Stimulated activated effector memory CD8-positive, alpha-beta T cell treated with anti-CD3 and anti-CD28 coated beads, Interleukin-12 subunit alpha, Interleukin-12 subunit beta, amount 100 ng/mL, for 72 hours (primary cell): ENCODE data around the gene CABLES1.

Experiments
- ATAC-seq: fragments of 150-1000 bp; cut with Tn5 transposase; 2 replicates; pipeline ENCODE4 v1.10.0; 2021
- DNase-seq, 2 donors: peaks; one replicate each; pipeline ENCODE4 v3.0.0; 2021 to 2022; ENCODE audit warnings: low spot score in 2 of 2
- H3K27ac Mint-ChIP-seq: one replicate; pipeline ENCODE4 v1.8.0; 2022; ENCODE audit warnings: mild to moderate bottlenecking, mixed read lengths
- H3K36me3 Mint-ChIP-seq: one replicate; pipeline ENCODE4 v1.8.0; 2022; ENCODE audit warnings: mild to moderate bottlenecking, mixed read lengths
- H3K4me1 Mint-ChIP-seq: one replicate; pipeline ENCODE4 v1.8.0; 2022; ENCODE audit warnings: mixed read lengths
- H3K4me3 Mint-ChIP-seq: one replicate; pipeline ENCODE4 v1.8.0; 2022; ENCODE audit warnings: mild to moderate bottlenecking, mixed read lengths
- H3K9me3 Mint-ChIP-seq: one replicate; pipeline ENCODE4 v1.8.0; 2022; ENCODE audit warnings: mixed read lengths

CABLES1 gene

DNA sequence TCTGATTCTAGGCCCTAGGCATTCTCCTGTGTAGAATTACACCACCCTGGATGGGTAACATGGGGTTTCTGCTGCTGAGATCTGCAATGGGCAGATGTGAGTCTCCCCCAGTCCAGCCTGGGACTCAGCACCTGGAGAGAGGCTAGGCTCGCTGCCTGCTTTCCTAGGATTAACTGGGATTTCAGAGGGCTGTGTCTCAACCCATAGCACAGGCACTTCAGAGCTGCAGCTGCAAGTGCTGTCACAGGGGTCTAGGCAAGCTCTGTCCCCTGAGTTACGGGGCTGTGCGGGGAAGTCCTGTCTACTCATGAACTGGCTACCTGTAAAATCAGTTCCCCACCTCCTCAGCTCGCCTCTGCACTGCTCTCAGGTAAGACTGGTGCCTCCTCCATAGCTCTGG lies 51.5 kb downstream of the CABLES1 start:
- Mint-ChIP-seq H3K9me3 (no peaks in the 10 kb centered on the region), H3K27ac (no peak overlapping the region), H3K4me3 (no peak overlapping the region), H3K4me1 (no peaks in the 10 kb centered on the region), H3K36me3 (no peaks in the 10 kb centered on the region)
- ATAC-seq (no peak), DNase-seq (no peak)

DNA sequence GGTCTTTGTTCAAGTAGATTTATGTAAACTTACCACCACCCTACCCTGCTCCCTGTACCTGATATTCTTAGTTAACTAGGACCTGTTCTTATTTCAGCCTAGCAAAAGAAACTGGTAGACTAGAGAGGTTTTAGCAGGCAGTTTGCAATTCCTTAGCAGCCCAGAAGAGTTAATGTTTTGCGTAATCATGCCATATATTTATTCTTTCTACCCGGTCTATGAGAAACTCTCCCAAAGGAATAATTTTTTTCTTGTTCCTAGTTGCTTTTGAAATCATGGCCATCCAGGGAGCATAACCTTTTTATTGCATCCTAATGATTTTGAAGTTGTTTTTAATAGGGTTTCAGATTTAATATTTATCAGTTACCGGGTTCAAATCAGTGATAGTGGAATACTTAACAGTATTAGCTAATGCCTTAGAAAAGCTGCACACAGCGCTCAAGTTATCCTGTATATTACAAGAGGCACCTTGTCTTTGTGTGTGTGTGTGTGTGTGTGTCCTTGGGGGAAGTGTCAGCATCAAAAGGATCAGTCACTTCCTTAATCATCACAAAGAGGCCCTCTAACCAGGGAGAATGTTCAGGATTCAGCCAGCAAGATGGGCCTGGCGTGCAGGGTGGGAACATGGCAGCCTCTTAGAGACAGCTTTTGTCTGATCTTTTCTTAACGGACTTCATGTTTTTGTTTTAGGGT lies 52.9 kb downstream of the CABLES1 start:
- H3K9me3 Mint-ChIP-seq, result no peaks in the 10 kb centered on the region
- no peaks in the 10 kb centered on the region for H3K36me3 Mint-ChIP-seq
- ATAC-seq (no peak), DNase-seq (no peak)
- no peaks in the 10 kb centered on the region for H3K4me1 Mint-ChIP-seq
- no peak overlapping the region for H3K4me3 Mint-ChIP-seq
- no peak overlapping the region for H3K27ac Mint-ChIP-seq

DNA sequence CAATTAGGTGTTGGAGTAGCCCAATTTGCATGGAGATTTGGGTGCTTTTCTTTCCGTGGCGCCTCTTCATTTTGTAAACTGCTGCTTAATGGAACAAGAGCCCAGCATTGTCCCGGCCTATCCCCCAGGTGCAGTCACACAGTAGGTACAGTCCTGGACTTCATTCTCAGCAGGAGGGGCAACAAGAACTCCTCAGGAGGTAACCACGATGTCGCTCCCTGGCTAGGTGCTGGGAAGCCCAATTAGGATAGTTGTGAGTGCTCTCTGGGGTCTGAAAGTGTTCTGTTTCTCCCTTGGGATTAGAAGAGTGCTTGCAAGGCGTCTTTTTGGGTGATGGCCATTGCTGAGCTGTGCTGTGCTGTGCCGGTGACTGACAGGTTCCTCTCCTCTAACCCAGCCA lies 53.8 kb downstream of the CABLES1 start:
- ATAC-seq (no peak), DNase-seq (no peak)
- Mint-ChIP-seq H3K9me3 (no peaks in the 10 kb centered on the region), H3K4me3 (no peak overlapping the region), H3K4me1 (no peaks in the 10 kb centered on the region), H3K36me3 (no peaks in the 10 kb centered on the region), H3K27ac (no peak overlapping the region)

DNA sequence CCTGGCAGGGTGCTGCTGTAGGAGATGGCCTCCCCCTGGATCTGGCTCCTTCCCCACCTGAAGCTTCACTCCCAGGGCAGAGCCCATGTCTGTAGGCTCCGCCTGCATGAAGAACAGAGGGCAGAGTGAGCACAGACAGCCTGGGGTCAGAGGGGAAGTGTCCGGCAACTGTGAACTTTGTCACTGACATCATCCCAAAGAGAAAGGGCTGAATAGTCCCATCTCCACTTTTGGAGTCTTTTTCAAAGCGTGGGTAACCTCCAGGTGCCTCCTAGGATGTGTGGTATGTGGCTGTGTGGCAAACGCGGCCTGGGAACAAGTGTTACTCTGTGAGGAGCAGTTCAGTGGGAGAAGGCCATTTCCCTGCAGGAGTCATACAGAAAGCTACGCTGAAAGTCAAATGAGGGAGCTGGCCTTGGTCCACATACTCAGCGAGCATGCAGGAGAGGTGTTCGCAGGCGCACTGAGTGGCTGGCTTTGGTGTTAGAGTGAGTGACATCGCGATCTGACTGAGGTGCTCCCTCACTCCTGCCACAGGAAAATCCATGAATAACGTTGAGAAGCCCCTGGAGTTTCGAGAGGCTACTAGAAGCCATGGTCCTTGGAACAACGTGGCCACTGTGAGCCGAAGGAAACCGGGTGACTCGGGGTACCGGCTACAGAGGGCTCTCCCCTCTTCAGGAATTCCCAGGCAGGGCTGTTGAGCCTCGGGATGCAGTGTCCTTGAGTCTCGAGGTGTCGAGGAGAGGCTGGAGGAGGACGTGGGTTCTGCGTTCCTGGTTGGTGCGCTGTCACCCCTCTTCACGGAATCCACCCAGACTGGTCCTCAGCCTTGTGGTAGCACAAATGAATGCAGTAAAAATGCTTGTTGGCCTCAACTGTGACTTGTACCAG lies 54.7 kb downstream of the CABLES1 start:
- Mint-ChIP-seq H3K27ac (no peak overlapping the region), H3K4me1 (no peaks in the 10 kb centered on the region), H3K9me3 (no peaks in the 10 kb centered on the region), H3K36me3 (no peaks in the 10 kb centered on the region), H3K4me3 (no peak overlapping the region)
- DNase-seq, result no peak
- no peak for ATAC-seq

DNA sequence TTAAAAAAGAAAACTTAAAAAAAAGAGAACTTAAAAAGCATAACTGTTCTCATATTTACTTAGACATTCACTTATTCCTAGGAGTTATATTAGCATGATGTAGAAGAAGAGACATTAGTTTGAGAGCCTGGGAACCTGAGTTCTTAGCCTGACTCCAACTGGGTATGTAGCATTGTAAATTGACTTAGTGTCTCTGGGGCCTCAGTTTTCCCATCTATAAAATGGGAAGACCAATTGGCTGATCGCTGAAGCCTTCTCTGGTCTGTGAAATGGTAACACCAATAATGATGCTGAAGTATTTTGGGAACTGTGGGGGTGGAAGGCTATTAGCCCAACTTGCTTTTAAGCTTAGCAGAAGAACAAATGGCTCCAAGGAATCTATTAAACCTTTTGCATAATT lies 55.9 kb downstream of the CABLES1 start:
- Mint-ChIP-seq H3K9me3 (no peaks in the 10 kb centered on the region), H3K36me3 (no peaks in the 10 kb centered on the region), H3K4me1 (no peaks in the 10 kb centered on the region), H3K4me3 (no peak overlapping the region), H3K27ac (no peak overlapping the region)
- ATAC-seq, result no peak
- DNase-seq, result no peak

DNA sequence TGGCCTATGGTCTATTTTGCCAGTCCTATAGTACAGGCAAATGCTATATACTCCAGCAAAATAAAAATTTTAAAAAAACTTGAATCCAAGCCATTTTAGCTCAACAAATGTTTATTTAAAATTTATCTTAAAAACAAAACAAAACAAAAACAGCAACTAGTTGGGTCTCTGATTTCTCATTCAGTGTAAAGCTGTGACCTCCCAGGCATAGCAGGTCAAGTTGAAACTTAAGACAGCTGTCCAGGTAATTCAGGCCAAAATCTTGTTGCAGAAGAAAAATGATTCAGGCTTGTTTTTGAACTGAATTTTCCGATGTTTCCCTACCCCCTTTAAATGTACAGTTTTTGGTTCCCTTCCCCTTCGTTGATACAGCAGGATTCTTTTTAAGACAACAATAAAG lies 58.5 kb downstream of the CABLES1 start:
- Mint-ChIP-seq H3K4me1 (no peaks in the 10 kb centered on the region), H3K9me3 (no peaks in the 10 kb centered on the region), H3K27ac (no peak overlapping the region), H3K4me3 (no peak overlapping the region), H3K36me3 (no peaks in the 10 kb centered on the region)
- ATAC-seq (no peak), DNase-seq (no peak)

DNA sequence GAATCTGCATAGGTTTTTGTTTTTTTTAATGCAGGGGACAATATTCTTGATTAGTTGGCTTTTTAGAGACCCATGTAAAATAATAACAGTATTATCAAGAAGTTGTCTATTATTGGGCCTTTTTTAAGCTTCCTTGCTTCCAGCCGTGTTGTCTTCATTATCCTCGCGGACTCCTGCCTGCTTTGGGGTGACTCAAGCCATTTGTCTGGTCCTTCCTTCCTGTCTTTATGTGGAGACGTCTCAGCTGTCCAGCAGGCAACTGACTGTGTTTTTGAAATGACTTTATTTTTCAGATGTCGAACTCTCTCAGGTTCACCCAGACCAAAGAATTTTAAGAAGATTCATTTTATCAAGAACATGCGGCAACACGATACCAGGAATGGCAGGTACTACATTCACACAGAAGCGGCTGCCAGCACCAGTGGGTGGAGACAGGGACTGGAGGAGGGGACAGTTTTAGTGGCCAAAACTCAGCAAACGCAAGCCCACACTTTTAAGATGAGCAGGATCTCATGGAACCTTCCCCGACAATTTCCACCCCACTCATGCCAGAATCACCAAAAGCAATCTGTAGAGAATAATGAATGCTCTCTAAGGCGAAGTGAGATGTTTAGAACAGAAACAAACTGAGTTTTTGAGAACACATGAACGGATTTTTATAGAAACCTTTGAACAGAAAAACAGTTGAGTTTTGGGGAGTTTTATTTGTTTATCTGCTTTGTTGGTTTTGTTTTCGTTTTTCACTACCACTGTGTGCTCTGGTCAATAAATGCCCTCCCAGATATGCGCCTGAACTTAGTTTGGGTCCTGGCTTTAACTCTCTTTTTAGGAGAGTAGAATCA lies 59.1 kb downstream of the CABLES1 start:
- Mint-ChIP-seq H3K9me3 (no peaks in the 10 kb centered on the region), H3K4me1 (no peaks in the 10 kb centered on the region), H3K36me3 (no peaks in the 10 kb centered on the region), H3K4me3 (no peak overlapping the region), H3K27ac (no peak overlapping the region)
- no peak for DNase-seq
- ATAC-seq, result no peak

DNA sequence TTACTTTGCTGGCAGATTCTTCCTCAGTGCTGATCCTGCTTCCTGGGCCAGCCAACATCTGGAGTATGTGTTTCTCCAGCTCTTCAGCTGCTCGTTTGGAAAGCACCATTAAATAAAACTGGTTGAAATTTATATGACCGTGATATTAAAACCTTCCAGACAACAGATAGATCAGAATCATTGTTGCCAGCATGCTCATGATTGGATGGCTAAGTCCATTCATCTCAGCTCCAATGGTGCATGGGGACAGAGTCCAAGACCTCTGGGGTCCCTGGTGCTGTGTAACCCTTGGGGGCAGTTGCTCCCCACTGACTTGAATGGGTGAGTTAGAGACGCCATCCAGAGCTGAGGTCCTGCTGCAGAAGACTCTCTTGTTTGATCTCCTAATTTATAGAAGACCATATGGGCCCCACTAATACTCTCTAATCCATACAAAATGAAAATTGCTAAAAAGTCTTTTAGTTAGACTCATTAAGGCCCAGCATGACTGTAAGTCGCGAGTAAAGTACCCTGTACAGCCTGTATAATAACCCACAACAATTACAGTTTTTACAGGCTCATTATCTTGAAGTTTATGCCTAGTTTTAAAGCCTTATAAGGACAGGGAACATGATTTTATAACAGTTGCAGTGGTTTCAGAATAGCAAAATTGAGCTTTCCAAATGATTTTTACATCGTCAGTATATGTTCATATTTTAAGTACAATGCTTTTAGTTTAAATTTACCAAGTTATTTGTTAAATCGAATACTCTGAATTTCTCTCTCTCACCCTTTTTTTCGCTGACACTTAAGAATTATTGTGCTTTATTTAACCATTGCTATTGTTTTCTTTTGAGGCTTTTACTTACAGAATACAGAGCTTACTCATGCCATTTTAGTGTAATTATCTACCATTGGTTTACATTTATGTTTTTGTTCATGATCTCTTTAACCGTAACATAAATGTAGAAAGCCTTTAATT lies 60.0 kb downstream of the CABLES1 start:
- no peaks in the 10 kb centered on the region for H3K9me3 Mint-ChIP-seq
- no peaks in the 10 kb centered on the region for H3K4me1 Mint-ChIP-seq
- H3K27ac Mint-ChIP-seq, result no peak overlapping the region
- DNase-seq, result no peak
- H3K36me3 Mint-ChIP-seq, result no peaks in the 10 kb centered on the region
- no peak for ATAC-seq
- no peak overlapping the region for H3K4me3 Mint-ChIP-seq

DNA sequence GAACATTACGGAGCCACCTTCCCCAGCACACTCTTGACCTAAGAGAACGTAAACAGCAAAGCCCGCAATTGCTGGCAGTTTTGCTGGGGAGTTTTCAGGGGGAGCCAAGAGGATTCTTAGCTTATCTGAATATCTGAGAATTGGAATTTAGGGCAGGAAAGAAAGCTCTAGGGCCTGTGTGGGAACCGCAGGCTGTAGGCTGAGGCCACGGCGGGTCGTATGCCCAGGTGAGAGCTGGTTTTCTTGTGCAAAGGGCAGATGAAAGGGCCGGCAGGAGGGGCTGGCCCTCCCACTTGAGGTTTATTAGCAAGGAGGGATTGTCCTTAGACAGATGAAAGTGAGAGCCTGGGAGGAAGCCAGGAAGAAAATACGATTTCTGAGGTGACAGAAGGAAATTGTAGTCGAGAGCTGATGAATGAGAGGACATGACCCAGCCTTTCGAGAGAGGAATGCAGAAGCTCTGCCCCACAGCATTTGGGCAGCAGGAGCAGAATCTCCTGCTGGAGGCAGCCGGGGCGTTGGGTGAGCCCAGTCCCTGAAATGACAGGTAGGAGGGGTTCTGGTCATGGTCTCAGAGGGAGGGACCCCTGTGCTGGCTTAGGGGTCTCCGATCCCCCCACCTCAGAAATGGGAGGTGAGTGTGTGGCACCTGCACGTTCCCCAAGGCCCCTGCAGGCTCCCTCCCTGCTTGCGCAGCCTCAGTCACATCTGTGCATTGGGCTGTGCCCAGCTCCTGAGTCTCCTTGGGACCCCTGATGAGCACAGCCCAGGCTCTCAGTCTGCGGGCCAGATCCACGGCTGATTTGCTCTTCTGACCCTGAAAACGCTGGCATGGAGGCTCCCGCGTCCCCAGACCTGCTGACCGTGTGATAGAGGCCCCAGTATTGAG lies 61.1 kb downstream of the CABLES1 start:
- DNase-seq (no peak), ATAC-seq (no peak)
- H3K4me3 Mint-ChIP-seq, result no peak overlapping the region
- no peaks in the 10 kb centered on the region for H3K9me3 Mint-ChIP-seq
- no peaks in the 10 kb centered on the region for H3K36me3 Mint-ChIP-seq
- H3K27ac Mint-ChIP-seq, result peak overlapping the region; percentile 32
- no peaks in the 10 kb centered on the region for H3K4me1 Mint-ChIP-seq

DNA sequence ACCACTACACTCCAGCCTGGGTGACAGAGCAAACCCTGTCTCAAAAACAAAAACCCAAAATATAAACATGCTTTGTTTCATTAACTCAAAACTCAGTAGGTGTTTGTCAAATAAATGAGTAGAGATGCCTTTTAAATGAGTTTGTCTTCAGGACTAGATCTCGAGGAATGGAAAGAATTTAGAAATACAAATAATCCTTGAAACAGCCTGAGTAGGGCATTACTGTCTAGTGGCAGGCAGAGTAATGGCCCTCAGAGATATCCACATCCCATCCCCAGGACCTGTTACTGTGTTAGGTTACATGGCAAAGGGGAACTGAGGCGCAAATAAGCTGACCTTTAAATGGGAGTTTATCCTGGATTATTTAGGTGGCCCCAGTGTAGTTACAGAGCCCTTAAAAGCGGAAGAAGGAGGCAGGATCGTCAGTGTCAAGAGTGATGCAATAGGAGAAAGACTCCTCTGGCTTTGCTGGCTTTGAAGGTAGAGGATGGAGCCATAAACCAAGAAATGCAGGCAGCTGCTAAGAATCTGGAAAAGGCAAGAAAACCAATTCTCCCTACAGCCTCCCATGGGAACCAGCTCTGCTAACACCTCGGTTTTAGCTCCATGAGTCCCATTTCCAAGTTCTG lies 63.0 kb downstream of the CABLES1 start:
- no peak overlapping the region for H3K27ac Mint-ChIP-seq
- peaks cover 4% of the 10 kb centered on the region for H3K4me1 Mint-ChIP-seq
- no peak overlapping the region for H3K4me3 Mint-ChIP-seq
- H3K9me3 Mint-ChIP-seq, result no peaks in the 10 kb centered on the region
- ATAC-seq (no peak), DNase-seq (no peak)
- H3K36me3 Mint-ChIP-seq, result no peaks in the 10 kb centered on the region

DNA sequence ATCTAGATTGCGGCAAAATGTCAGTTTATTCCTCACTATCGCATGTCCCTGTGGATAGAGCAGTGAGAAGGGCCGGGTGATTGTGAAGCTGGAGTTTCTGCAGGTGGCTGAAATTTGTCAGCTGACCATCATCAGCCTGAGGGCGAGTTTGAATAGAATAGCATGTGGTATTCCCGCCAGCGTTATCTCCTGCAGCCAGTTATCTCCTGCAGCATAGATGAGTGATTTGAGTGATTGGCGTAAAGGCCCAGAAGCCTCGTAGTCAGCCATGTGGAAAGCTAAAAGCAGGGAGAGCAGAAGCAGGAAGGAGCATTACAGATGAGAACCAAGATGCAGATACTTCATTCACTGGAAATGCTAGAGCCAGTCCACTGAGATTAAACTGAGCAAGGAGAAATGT lies 65.5 kb downstream of the CABLES1 start:
- peaks cover 4% of the 10 kb centered on the region for H3K4me1 Mint-ChIP-seq
- H3K27ac Mint-ChIP-seq, result no peak overlapping the region
- no peak for ATAC-seq
- DNase-seq, result no peak
- H3K9me3 Mint-ChIP-seq, result no peaks in the 10 kb centered on the region
- H3K4me3 Mint-ChIP-seq, result no peak overlapping the region
- H3K36me3 Mint-ChIP-seq, result no peaks in the 10 kb centered on the region

DNA sequence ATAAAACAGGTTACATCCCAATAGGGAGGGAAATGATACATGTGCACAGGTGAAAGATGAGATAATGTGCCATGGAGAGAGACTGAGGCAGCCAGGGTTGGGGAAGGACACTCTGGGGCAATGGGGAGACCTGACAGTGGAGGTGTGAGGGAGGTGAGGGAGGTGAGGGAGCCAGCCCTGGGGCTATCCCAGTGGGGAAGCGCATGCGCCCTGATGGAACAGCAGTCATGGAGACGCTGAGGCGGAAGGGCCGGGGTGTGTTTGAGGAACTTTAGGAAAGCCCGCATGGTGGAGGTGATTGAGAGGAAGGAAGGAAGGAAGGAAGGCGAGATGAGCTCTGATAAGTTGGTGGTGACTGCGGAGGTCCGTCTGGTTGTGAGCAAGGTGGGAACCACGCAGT lies 66.5 kb downstream of the CABLES1 start:
- DNase-seq (no peak), ATAC-seq (peak; percentile 38)
- H3K27ac Mint-ChIP-seq, result no peak overlapping the region
- H3K9me3 Mint-ChIP-seq, result no peaks in the 10 kb centered on the region
- H3K36me3 Mint-ChIP-seq, result no peaks in the 10 kb centered on the region
- no peak overlapping the region for H3K4me3 Mint-ChIP-seq
- peaks cover 4% of the 10 kb centered on the region for H3K4me1 Mint-ChIP-seq

DNA sequence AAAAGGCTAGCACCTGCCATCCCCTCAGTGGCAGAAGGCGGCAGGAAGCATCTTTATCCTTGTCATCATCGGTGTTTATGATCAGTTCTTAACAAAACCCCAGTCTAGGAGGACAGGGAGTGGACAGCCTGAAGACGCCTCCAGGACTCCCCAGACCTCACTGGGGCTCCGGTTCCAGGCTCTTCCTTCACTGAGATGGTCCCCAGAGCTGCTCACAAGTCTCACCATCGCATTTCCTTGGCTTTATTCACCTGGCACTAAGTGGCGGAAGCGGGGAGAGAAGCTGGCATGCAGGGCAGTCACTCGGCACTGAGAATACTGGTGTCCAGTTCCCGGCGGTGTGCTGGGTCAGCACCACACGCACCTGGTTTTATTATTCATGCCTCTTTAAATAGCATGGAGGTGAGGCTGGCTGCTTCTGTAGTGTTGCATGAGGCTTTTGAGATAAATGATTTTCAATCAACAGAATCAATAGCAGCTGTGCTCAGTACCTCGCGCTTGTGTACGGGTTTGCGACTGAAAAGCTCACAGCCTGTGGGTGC lies 68.7 kb downstream of the CABLES1 start:
- H3K36me3 Mint-ChIP-seq, result no peaks in the 10 kb centered on the region
- no peak overlapping the region for H3K4me3 Mint-ChIP-seq
- DNase-seq, result no peak
- no peak overlapping the region for H3K27ac Mint-ChIP-seq
- ATAC-seq, result no peak
- peaks cover 6% of the 10 kb centered on the region for H3K9me3 Mint-ChIP-seq
- peaks cover 27% of the 10 kb centered on the region for H3K4me1 Mint-ChIP-seq
